Measurements from ENCODE around the gene CD82.

Gene CD82

DNA sequence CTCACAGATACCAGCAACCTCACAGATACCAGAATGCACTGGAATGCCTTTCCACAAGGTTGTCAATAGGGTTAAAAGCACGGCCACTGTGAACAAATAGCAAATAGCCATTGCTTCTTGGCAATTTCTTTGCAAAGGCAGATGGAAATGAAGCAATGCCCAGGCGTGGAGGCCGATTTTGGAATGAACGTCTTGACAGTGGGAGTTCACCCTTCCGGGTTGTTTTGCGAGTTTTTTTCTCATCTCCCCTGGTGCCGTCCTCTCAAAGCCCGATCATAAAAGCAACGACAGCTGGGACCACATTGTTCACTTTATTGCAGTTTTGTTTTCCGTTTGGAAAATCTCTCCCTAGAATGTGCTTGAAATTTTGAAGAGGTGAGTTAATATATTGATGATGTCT is 38.0 kb upstream of the CD82 start:
- no peak overlapping the region for H3K4me3 ChIP-seq (ENCODE audit: control insufficient read depth, low read depth, low read length)
- TF ChIP-seq, protein P1, sequence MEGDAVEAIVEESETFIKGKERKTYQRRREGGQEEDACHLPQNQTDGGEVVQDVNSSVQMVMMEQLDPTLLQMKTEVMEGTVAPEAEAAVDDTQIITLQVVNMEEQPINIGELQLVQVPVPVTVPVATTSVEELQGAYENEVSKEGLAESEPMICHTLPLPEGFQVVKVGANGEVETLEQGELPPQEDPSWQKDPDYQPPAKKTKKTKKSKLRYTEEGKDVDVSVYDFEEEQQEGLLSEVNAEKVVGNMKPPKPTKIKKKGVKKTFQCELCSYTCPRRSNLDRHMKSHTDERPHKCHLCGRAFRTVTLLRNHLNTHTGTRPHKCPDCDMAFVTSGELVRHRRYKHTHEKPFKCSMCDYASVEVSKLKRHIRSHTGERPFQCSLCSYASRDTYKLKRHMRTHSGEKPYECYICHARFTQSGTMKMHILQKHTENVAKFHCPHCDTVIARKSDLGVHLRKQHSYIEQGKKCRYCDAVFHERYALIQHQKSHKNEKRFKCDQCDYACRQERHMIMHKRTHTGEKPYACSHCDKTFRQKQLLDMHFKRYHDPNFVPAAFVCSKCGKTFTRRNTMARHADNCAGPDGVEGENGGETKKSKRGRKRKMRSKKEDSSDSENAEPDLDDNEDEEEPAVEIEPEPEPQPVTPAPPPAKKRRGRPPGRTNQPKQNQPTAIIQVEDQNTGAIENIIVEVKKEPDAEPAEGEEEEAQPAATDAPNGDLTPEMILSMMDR (IDR thresholded peaks at IDR 0.05; ENCODE audit: control insufficient read depth, insufficient read depth, low read depth, low read length, missing control alignments) = no peak
- no peak for DNase-seq (ENCODE audit: low read depth)

DNA sequence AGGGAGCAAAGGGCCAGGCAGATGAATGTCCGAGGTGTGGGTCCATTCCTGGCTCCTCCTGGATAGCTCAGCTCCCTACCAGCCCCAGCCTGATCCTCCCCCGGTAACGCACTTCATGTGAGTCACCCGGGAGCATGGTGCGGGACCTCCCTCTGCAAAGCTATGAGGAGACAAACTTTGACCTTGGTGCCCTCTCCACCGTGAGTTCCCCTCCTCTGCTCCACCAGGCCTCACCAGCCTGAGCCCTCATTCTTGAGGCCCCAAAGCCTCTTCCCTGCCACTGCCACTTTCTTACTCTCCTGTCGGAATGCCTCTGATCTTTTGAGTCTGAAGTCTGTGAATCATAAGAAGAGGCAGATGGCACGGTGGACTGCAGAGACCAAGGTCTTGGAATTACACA is 37.4 kb upstream of the CD82 start:
- H3K4me3 ChIP-seq (ENCODE audit: control insufficient read depth, low read depth, low read length) = no peak overlapping the region
- TF ChIP-seq, protein P1 (IDR thresholded peaks at IDR 0.05; ENCODE audit: control insufficient read depth, insufficient read depth, low read depth, low read length, missing control alignments) = no peak
- DNase-seq (ENCODE audit: low read depth) = no peak

DNA sequence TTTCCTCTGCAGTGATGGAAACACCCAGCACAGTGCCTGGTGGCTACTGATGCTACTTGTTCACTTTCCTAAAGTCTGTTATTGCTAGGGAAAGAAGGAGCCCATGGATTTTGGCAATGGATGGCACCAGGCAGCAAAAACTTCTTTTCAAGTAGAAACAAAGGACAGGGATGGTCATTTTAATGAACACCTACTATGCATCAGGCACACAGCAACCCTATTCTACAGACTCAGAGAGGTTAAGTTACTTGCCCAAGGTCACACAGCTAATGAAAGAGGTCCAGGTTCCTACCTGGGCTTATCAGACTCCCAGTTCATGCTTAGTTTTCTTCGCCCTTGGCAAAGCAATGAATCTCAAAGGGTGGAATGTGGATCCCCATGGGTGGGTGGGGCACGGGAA is 36.9 kb upstream of the CD82 start:
- TF ChIP-seq, protein P1 (IDR thresholded peaks at IDR 0.05; ENCODE audit: control insufficient read depth, insufficient read depth, low read depth, low read length, missing control alignments) = no peak
- DNase-seq (ENCODE audit: low read depth) = no peak
- H3K4me3 ChIP-seq (ENCODE audit: control insufficient read depth, low read depth, low read length) = no peak overlapping the region

DNA sequence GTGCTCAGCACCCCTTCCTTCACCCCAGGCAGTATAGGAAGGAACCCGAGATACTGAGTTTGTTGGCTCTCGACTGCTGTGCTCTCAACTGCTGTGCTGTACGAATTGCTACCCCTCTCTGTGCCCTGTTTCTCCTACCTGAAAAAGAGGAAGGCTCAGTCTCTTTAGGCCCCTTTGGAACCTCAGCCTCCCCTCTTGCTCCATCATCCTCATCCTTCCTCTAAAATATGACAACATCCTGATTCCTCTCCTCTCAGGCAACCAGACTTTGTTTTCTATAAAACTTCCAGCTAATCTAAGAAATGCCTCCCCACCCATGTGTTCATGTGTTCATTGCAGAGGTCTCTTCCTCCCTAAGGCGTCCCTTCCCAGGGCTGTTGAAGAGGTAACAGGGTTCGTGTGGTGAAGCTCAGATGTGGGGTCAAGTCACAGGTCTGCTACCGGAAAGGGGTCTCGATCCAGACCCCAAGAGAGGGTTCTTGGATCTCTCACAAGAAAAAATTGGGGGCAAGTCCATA is 35.5 kb upstream of the CD82 start:
- H3K4me3 ChIP-seq (ENCODE audit: control insufficient read depth, low read depth, low read length) = no peak overlapping the region
- DNase-seq (ENCODE audit: low read depth) = no peak
- TF ChIP-seq, protein P1 (IDR thresholded peaks at IDR 0.05; ENCODE audit: control insufficient read depth, insufficient read depth, low read depth, low read length, missing control alignments) = no peak

DNA sequence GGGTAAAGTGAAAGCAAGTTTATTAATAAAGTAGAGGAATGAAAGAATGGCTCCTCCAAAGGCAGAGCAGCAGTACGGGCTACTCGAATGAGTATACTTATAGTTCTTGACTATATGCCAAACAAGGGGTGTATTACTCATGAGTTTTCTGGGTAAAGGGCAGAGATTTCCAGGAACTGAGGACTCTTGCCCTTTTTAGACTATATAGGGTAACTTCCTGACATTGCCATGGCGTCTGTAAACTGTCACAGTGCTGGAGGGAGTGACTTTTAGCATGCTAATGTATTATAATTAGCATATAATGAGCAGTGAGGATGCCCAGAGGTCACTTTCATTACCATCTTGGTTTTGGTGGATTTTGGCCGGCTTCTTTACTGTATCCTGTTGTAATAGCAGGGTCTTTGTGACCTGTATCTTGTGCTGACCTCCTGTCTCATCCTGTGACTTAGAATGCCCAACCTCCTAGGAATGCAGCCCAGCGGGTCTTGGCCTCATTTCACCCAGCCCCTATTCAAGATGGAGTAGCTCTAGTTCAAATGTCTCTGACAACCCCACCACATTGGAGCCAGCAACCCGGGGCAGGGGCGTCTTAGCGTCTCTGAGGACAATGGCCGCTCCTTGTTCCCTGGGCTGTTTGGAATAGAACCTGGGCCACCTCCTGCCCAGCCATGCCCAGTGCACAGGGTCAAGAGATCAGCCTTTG is 34.9 kb upstream of the CD82 start:
- no peak overlapping the region for H3K4me3 ChIP-seq (ENCODE audit: control insufficient read depth, low read depth, low read length)
- TF ChIP-seq, protein P1 (IDR thresholded peaks at IDR 0.05; ENCODE audit: control insufficient read depth, insufficient read depth, low read depth, low read length, missing control alignments) = no peak
- no peak for DNase-seq (ENCODE audit: low read depth)

DNA sequence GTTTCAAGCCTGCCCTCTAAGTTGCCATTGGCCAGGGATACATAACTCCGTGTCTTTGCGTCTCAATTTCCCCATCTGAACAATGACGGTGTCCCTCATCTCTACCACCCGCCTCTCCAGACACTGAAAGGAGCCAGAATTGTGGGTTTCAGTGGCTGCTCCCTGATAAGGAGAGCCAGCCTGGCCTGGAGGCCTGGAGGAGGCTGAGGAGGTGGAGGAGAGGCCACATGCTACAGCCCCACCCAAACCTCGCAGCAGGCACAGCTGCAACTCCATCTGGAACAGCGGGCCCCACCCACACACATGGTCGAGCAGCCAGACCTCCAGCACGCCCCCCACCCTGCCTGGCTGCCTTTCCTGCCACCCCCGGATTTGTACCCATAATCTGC is 34.4 kb upstream of the CD82 start:
- H3K4me3 ChIP-seq (ENCODE audit: control insufficient read depth, low read depth, low read length) = no peak overlapping the region
- DNase-seq (ENCODE audit: low read depth) = no peak
- TF ChIP-seq, protein P1 (IDR thresholded peaks at IDR 0.05; ENCODE audit: control insufficient read depth, insufficient read depth, low read depth, low read length, missing control alignments) = no peak
